ENCODE data around the gene GYG2.
A peak's percentile ranks its signal among the peaks of the same experiment; 100 is the strongest.
"Not testable (repeated sequence)": the region's sequence is repeated elsewhere in the genome, so short reads cannot be mapped to it uniquely, and the experiment has no call there.

Gene GYG2
- long read RNA-seq, donor 1, partial matches to known transcripts: 0 of 2 reads
- long read RNA-seq, donor 1, other reads (novel, unspliced or antisense): 0 of 2 reads
- long read RNA-seq, donor 2: 0 reads
- long read RNA-seq, donor 3, partial matches to known transcripts: 0 of 1 reads
- long read RNA-seq, donor 3, other reads (novel, unspliced or antisense): 0 of 1 reads
- long read RNA-seq, donor 4, partial matches to known transcripts: 0 of 1 reads
- long read RNA-seq, donor 4, other reads (novel, unspliced or antisense): 0 of 1 reads
- long read RNA-seq, donor 5, partial matches to known transcripts: 0 of 1 reads
- long read RNA-seq, donor 5, other reads (novel, unspliced or antisense): 0 of 1 reads
- long read RNA-seq, donor 6, partial matches to known transcripts: 5 of 5 reads
- long read RNA-seq, donor 6, other reads (novel, unspliced or antisense): 0 of 5 reads
- long read RNA-seq, donor 7, partial matches to known transcripts: 0 of 2 reads
- long read RNA-seq, donor 7, other reads (novel, unspliced or antisense): 0 of 2 reads
- long read RNA-seq, donor 8, partial matches to known transcripts: 0 of 3 reads
- long read RNA-seq, donor 8, other reads (novel, unspliced or antisense): 0 of 3 reads

- peak; percentile 47 for DNase-seq
Measured at GRCh38 chrX:2828344-2828958, at the start of gene GYG2. Gene GYG2, plus strand, starts transcription at chrX:2828930. Its CDS starts 1,259 bp downstream, at chrX:2830189.

- peak; percentile 44 for DNase-seq
Measured at GRCh38 chrX:2780472-2781225, 48.1 kb upstream of the GYG2 start.

- no peak for DNase-seq
Measured at GRCh38 chrX:2781226-2781571, 47.5 kb upstream of the GYG2 start.

GRCh38 chrX:2781698-2782097 lies 47.0 kb upstream of the GYG2 start:
- no peak for DNase-seq

GRCh38 chrX:2782171-2782570 lies 46.6 kb upstream of the GYG2 start:
- DNase-seq: no peak

GRCh38 chrX:2782778-2783177 lies 46.0 kb upstream of the GYG2 start:
- no peak for DNase-seq

- DNase-seq: no peak
Measured at GRCh38 chrX:2784026-2784425, 44.7 kb upstream of the GYG2 start.

- DNase-seq: no peak
Measured at GRCh38 chrX:2785538-2785937, 43.2 kb upstream of the GYG2 start.

GRCh38 chrX:2788980-2789379 lies 39.8 kb upstream of the GYG2 start:
- no peak for DNase-seq

GRCh38 chrX:2789569-2789968 lies 39.2 kb upstream of the GYG2 start:
- DNase-seq: no peak

GRCh38 chrX:2793752-2794151 lies 35.0 kb upstream of the GYG2 start:
- DNase-seq: no peak

GRCh38 chrX:2794336-2794735 lies 34.4 kb upstream of the GYG2 start:
- no peak for DNase-seq

GRCh38 chrX:2796808-2797207 lies 31.9 kb upstream of the GYG2 start:
- DNase-seq: not testable (repeated sequence)

GRCh38 chrX:2799369-2799768 lies 29.4 kb upstream of the GYG2 start:
- DNase-seq: no peak

GRCh38 chrX:2799980-2800379 lies 28.8 kb upstream of the GYG2 start:
- not testable (repeated sequence) for DNase-seq

- no peak for DNase-seq
Measured at GRCh38 chrX:2801223-2801622, 27.5 kb upstream of the GYG2 start.

- DNase-seq: not testable (repeated sequence)
Measured at GRCh38 chrX:2802376-2803090, 26.2 kb upstream of the GYG2 start.

- not testable (repeated sequence) for DNase-seq
Measured at GRCh38 chrX:2803486-2803885, 25.2 kb upstream of the GYG2 start.

GRCh38 chrX:2804106-2804843 lies 24.5 kb upstream of the GYG2 start:
- not testable (repeated sequence) for DNase-seq

- DNase-seq: not testable (repeated sequence)
Measured at GRCh38 chrX:2804858-2805257, 23.9 kb upstream of the GYG2 start.

GRCh38 chrX:2811271-2811670 lies 17.5 kb upstream of the GYG2 start:
- no peak for DNase-seq
